GM21825 (cell line): Measurements from ENCODE around the gene BSG.

Experiments
- ATAC-seq: cut with Tn5 transposase; IDR thresholded peaks from one replicate; pipeline ENCODE4 v1.9.1; 2021; ENCODE audit warnings: mild to moderate bottlenecking, moderate library complexity; ENCODE audit not compliant: unreplicated experiment

BSG gene

DNA sequence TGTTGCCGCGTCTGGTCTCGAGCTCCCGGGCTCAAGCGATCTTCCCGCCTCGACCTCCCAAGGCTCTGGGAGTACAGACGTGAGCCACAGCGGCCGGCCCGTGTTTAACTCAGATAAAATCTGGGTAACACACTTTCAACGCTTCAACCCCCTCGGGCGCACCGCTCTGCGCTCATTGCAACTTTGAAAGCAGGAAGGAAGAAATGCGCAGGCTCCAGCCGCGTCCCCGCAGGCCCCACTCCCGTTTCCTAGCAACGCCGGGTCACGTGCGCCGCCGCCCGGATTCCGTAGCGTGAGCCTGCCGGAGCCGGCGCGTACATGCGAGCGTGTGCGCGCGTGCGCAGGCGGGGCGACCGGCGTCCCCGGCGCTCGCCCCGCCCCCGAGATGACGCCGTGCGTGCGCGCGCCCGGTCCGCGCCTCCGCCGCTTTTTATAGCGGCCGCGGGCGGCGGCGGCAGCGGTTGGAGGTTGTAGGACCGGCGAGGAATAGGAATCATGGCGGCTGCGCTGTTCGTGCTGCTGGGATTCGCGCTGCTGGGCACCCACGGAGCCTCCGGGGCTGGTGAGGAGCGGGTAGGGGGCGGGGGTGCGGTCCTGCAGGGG lies at the start of gene BSG:
BSG (plus strand) TSS at position 457 of the 603 bp plus-strand sequence; CDS start at position 496, 39 bp downstream.
- ATAC-seq: peak; percentile 56

DNA sequence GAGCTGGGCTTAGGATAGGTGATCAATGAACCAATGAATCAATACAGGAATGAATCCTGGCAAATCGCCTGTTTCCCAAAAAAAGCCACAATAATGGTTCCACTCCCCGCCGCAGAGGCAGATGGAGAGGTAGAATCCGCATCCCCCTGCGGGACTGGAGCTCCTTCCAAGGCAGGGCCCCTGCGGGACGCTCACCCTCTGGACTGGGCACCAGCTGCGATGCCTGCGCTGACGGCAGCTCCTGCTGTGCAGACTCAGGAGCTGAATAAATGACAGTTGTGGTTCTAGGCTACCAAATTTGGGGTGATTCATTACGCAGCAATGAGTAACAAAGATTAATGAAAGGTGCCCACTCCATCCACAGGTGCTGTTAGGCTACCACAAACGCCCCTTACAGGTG lies 49.7 kb upstream of the BSG start:
- no peak for ATAC-seq

DNA sequence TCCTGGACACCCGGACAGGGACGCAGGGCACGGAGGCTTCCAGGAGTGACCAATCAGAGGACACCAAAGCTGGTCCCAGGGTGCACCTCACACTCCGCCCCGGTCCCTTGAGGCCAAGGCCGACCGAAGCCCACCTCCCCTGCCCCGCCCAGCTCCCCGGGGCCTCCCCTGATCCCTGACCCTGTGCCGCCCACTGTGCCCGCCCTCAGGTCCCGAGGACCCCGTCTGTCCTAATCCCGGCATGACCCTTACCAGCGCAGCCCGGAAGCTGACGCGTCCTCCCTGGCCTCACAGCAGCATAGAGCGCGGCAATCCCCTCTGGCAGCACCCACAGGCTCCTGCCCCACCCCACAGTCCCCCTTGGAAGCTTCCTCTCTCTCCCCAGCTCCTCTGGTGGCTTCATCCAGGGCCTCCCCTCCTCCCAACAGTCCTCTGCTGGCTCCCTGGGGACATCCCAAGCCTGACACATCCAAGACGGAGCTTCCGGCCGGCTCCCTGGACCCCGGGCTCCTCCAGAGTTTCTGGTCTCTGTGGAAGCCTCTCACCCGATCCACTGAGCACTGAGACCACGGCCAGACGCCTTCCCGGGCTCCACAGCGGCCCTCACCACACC lies 48.2 kb upstream of the BSG start:
- no peak for ATAC-seq

DNA sequence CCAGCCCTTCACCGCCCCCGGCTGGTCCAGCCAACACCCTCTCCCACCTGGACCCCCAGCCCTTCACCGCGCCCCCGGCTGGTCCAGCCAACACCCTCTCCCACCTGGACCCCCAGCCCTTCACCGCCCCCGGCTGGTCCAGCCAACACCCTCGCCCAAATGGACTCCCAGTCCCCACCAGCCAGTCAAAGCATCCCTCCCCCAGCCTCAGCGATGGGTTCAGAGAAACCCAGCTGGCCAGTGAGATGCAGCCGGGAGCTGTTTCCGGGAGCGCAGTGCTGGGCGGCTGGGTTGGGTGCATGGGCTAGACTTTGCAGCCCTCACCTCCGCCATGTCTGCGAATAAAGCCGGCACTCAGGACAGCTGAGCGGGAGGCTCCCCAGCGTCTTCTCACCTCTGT lies 47.4 kb upstream of the BSG start:
- no peak for ATAC-seq

DNA sequence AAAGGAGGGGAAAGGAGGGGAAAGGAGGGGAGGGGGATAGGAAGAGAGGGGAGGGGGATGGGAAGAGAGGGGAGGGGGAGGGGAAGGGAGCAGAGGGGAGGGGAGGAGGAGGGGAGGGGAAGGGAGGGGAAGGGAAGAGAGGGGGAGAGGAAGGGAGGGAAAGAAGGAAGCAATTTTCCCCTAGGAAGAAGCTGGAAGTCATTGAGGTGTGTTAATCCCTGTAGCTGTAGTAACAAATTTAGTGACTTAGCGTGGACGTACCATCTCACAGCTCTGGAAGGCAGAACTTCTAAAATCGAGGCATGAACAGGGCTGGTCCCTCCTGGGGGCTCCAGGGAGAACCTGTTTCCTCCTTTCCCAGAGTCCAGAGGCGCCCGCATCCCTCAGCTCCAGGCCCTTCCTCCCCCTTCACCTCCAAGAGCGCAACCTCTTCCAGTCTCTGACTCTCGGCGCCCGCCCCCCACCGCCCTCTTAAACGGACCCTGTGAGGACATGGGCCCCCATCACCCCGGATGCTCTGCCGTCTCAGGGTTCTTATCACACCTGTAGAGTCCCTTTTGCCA lies 46.5 kb upstream of the BSG start:
- no peak for ATAC-seq

DNA sequence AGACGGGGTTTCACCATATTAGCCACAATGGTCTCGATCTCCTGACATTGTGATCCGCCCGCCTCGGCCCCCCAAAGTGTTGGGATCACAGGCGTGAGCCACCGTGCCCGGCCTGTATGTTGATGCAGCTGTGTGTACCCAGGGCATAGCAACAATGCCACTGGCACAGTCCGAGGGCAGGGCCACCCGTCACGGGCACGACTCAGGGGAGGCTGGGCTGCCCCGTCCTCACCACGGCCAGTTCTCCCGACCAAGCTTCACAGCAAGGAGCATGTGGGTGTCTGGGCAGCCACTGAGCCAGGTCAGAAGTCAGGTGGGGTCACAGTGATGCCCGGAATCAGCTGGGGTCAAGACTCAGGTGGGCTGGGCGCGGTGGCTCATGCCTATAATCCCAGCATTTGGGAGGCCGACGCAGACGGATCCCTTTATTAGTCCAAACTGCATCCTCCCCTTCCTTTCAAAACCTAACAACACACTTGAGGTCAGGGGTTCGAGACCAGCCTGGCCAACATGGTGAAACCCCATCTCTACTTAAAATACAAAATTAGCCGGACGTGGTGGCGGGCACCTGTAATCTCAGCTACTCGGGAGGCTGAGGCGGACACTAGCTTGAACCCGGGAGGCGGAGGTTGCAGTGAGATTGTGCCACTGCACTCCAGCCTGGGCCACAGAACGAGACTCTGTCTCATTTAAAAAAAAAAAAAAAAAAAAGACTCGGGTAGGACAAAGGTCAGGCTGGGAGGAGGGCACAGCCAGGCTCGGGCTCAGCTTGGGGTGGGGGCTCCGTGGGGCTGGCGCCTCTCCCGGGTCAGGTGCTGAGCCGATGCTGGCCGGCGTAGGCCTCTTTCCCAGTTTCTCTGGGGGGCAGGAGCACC lies 42.0 kb upstream of the BSG start:
- no peak for ATAC-seq

DNA sequence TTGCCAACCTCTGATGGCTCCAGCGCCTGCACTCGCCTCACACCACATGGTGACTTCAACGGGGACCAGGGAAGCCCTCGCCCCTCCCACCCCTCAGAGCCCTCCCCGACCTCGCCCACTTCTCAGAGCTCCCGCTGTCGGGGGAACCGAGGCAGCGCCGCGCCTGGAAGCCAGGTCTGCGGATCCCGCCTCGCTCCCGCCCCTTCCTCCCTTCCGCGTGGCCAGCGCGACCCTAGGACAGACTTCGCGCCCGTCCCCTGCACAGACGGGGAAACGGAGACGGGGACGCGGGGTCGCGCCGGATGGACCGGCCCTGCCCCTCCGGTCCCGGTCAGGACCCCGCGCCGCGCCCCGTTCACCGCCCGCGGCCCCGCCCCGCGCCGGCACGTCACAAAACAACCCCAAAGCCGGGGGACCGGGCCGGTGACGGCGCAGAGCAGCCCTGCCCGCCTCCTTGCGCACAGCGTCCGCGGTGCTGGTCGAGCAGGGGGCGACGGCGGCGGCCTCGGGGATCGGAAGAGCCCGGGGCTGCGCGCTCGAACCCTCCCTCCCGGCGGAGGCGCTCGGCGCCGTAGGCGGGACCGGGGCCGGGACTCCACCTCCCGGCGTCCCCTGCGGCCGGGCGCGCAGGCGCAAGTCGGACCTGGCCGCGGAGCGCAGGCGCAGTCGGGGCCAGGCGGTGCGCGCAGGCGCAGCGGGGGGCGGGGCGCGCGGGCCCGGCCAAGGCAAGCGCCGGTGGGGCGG lies 41.2 kb upstream of the BSG start:
- ATAC-seq: peak; percentile 59

DNA sequence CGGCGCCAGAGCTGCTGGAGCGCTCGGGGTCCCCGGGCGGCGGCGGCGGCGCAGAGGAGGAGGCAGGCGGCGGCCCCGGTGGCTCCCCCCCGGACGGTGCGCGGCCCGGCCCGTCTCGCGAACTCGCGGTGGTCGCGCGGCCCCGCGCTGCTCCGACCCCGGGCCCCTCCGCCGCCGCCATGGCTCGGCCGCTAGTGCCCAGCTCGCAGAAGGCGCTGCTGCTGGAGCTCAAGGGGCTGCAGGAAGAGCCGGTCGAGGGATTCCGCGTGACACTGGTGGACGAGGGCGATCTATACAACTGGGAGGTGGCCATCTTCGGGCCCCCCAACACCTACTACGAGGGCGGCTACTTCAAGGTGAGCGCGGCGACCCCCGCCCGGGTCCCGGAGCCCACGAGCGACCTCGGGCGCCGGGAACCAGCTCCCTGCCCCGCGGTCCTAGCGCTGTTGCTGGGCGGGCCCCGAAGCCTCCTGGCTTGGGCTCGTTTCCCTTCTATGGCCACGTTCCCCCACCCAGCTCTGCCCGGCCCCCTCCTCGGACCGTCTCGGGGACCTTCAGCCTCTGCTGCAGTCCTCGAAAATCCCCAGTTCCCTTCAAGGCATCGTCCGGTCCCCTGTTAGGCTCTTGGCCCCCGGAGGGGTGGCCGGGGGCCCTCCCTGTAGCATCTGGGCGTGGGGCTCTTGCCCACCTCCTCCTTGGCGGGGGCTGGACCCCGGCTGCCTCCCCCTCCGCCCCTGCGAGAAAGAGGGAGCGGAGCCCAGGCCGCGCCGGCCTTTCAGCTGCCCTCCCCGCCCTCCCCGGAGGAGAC lies 40.4 kb upstream of the BSG start, which contains the start of gene CDC34:
CDC34 (plus strand) TSS at position 8 of the 808 bp plus-strand sequence; CDS start at position 180, 172 bp downstream.
- peak; percentile 11 for ATAC-seq

DNA sequence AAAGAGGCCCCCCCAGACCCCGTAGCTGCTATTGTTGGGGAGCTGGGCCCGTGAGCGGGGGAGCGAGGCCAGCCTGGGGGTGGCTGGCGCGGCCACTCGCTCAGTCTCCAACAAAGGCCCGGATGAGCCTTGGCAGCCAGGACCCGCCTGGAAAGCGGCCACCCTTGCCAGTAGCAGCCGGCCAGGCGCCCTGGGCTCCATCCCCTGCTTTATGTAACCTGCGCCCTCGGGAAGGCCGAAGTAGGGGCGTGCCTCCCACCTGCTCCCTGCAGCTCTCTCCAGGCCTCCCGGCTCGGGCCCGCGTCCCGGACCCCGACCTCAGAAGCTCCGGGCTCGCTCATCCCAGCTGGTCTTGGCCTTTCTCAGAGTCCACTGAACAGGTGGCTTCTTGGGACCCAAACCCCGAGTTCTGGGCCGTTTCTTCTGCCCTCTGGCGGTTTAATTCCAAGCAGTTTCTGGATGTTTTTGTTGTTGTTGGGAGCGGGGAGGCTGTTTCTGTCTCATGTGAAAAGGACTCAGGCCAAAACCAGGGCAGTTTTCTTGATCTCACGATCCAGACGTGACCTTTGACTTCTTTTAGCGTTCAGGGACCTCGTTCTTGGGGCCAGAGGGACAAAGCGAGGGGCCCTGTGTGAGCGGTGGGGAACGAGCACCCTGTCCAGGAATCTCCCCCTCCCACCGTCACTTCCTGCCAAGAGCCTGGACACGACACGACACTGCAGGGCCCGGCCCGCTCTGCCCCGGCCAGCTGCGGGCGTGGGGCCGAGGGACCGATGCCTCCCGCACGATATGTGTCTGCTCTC lies 39.6 kb upstream of the BSG start:
- ATAC-seq: no peak

DNA sequence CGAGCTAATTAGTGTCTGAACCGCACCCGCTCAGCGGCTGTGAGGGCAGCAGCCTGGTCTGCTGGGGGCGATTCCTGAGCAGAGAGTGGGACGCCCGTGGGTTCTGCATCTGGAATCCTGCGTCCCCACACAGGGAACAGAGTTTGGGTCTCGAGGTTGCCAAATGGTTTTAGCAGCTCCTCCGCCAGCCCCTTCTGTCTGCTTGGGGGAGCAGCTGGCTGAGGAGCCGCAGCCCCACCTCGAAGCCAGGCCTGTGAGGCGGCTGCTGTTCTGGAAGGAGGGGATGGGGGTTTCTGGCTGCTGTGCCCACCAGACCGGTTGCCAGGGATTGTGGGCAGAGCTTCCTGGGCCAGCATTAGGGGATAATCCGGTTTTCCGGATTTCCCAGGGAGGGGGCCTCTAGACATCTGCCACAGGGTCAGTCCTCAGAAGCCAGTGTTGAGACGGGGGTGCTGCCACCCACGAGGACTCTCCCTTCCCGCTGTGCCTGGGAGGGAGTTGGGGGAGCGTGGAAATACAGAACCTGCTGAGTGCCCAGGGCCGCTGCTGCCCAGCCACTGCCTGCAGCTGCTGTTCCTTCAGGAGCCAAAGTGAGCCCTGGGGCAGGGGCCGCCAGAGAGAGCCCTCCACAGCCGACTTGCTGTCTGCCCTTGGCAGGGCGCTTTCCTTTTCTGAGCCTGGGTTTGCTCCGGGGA lies 38.9 kb upstream of the BSG start:
- no peak for ATAC-seq

DNA sequence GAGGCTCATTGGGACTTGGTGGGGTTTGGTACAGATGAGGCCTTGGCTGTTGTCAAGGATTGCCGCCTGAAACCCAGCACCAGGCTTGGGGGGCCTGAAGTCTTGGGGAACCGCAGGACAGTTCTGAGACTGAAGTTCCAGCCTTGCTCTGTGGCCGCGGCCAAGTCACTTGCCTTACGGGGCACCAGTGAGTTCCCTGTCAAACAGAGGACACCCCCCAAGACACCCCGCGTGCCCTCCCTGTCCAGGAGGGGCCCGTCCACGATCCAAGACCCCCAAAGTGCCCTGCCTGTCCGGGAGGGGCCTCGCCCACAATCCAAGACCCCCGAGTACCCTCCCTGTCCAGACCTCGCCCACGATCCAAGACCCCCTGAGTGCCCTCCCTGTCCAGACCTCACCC lies 38.3 kb upstream of the BSG start:
- no peak for ATAC-seq

DNA sequence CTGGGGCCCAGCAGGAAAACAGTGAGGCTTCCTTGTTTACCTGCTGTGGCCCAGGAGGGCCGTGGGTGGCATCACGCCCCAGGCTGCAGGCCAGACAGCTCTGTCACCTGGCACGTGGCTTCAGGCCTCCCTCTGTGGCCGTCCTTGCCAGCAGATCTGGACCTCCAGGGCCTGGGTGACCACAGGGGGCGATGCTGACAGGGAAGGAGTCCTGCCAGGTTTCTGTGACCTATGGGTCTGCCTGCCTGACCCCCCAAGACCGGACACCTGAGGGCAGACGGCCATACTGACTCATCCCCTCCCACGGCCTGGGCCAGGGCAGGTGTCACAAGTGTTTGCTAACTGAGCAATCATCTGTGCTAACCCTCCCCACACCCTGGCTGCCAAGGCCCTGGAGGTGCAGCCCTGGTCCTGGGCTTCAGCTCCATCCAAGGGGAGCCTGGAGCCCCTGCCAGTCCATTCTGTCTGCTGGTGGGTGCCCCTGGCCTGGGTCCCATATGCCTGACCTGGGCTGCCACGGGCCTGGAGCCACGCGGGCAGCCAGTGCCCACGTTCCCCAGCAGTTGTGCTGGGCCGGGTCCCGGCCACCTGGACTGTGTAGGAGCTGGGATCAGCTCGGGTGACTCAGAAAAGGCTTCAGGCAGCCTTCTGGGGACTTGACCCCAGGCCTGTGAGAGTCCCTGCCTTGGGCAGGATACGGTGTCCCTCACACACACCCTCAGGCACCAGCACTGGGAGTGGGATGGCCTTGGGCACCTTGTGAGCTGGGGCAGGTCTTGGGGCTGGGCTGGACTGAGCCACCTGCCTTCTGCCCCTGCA lies 37.2 kb upstream of the BSG start:
- no peak for ATAC-seq

DNA sequence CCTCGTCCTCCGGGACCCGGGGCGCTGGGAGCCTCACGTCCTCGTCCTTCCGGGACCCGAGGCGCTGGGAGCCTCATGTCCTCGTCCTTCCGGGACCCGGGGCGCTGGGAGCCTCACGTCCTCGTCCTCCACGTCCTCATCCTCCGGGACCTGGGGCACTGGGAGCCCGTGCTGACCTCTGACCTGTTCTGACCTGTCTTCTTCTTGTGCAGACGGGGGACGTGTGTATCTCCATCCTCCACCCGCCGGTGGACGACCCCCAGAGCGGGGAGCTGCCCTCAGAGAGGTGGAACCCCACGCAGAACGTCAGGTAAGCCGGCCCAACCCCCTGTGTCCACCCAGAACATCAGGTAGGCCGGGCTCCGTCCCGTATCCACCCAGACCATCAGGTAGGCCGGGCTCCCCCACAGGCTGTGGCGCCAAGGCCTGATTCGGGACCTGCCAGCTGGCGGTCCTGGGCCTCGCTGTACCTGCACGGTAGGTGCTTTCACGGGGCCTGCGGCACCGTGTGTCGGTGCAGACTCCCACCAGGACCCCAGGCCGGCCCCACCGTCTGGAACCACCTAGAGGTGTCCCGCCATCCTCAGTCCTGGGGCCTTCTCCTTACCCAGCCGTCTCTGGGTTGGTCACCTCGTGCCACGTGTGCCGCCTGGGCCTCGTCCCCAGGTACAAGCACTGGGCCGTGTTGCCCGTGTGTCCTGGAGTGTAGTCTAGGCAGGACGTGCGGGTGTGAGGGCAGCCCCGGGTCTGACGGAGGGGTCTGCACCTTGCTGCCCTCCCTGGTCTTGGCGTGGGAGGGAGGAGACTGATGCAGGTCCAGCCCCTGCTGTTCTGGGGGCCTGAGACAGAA lies 36.1 kb upstream of the BSG start:
- no peak for ATAC-seq

DNA sequence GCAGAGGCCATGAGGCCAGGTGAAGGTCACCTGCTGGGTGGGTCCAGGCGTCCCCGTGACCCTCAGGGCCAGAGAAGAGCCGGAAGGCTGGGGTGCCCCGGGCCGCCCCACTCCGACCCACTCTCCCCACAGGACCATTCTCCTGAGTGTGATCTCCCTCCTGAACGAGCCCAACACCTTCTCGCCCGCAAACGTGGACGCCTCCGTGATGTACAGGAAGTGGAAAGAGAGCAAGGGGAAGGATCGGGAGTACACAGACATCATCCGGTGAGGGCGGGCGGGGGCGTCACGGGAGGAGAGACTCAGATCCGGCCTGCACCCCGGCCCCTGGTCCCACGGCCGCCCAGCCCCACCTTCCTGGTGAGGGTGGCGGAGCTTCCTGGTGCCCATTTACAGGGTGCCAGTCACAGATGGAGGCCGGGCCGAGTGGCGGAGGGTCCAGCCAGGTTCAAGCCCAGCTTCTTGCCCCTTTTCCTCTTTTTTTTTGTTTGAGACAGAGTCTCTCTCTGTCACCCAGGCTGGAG lies 35.5 kb upstream of the BSG start:
- ATAC-seq: no peak

DNA sequence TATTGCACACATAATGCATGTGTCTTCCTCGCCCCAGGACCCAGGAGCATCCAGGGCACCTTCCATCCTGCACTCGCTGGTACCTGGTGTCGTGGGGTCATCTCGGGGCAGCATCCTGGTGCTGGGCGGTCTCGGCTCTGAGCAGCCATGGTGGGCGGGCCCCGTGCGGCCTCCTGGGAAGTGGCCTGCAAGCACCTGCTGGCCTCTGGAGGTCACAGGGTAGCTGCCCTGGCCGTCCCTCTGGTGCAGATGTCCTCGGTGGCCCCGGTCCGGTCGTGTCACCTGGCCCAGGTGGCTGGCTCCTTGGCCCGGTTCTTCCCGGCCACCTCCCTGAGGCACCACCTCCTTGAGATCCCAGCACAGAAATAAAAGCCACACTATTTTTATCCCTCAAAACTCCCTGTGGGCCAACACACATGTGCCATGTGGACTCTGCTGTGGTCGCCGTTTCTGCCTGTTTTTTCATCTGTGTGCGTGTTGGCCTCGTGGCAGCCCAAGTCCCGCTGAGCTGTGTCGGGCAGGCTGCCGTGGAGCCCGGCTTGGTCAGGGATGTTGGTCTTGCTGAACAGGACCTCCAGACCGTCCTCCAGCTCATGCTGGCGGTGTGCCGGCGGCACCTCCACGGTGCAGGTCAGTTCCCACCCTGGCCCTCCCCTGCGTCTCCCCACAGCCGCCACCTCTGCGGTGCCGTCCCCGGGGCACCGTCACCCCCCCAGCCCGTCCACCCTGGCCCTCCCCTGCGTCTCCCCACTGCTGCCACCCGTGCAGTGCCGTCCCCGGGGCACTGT lies 33.6 kb upstream of the BSG start:
- ATAC-seq: no peak
